ENCODE data around the gene SLC33A1. TPM values are rescaled to one million over a fixed set of nuclear protein-coding genes. Genes with fewer than 3 reads are reported as not detected.
"Not testable (repeated sequence)": the region's sequence is repeated elsewhere in the genome, so short reads cannot be mapped to it uniquely, and the experiment has no call there.

SLC33A1 gene
- total RNA-seq, 3 donors from 2014 or later: 14.8 to 19.7 (median 14.9) TPM

DNA sequence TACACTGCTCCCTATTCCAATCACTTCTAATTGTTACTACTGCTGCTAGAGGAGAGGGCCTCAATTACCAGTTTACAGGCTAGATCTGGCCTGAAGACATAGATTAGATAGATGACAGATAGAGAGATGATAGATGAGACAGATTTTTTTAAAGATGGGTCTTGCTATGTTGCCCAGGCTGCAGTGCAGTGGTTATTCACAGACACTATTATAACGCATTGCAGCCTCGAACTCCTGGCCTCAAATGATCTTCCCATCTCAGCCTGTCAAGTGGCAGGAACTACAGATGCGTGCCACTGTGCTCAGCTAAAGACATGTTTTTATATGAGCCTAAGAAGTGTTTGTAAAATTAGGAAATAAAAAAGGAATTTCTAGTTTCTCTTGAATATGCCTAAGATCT lies 6.2 kb downstream of the SLC33A1 start:
- peaks cover 64% of the 10 kb centered on the region for H3K4me1 Mint-ChIP-seq (ENCODE audit: low read depth)

DNA sequence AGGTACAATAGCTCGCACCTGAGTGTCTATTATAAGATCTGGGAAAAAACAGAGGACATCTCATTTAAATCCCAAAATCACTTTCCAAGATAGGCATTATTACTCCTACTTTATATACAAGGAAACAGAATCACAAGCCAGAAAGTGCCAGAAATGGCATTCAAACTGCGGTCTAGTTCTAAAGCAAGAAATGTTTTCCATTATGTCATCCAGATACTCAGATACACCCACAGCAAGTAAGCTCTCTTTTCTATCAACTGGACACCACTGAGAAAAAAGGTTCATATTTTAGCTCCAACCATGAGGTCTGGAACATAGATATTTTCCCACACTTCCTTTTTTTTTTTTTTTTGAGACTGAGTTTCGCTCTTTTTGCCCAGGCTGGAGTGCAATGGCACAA lies 8.1 kb downstream of the SLC33A1 start:
- H3K4me1 Mint-ChIP-seq (ENCODE audit: low read depth): peaks cover 51% of the 10 kb centered on the region
- H3K9me3 Mint-ChIP-seq: no peaks in the 10 kb centered on the region
- DNase-seq (no peak), ATAC-seq (no peak)
- H3K36me3 Mint-ChIP-seq (ENCODE audit: insufficient read depth): peaks cover 15% of the 10 kb centered on the region
- H3K4me3 Mint-ChIP-seq: peak overlapping the region; percentile 7
- no peaks in the 10 kb centered on the region for H3K27me3 Mint-ChIP-seq (ENCODE audit: low read depth)

More for the DNA sequence above, 6.2 kb downstream of the SLC33A1 start:
- no peak for DNase-seq
- H3K27me3 Mint-ChIP-seq (ENCODE audit: low read depth): no peaks in the 10 kb centered on the region
- no peak for ATAC-seq
- no peaks in the 10 kb centered on the region for H3K9me3 Mint-ChIP-seq
- H3K4me3 Mint-ChIP-seq: peak overlapping the region; percentile 1
- H3K36me3 Mint-ChIP-seq (ENCODE audit: insufficient read depth): peaks cover 26% of the 10 kb centered on the region

DNA sequence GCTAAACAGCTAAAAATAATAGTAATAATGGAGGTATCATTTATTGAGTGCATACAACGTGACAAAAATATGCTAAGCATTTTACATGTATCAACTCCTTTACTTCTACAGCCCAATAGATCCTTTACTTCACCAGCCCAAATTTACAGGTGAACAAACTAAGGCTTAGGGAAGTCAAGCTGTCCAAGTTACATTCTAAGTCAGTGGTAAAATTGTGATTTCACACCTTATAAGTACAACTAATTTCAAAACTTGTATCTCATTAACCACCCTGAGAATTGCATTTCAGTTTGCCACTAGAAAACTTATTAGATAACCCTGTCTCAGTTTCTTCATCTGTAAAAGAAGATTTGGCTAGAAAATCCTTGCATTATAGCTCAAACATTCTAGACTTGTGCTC lies 10.7 kb downstream of the SLC33A1 start:
- Mint-ChIP-seq H3K9me3 (no peaks in the 10 kb centered on the region), H3K27me3 (ENCODE audit: low read depth) (no peaks in the 10 kb centered on the region), H3K4me1 (ENCODE audit: low read depth) (peaks cover 37% of the 10 kb centered on the region), H3K36me3 (ENCODE audit: insufficient read depth) (peaks cover 12% of the 10 kb centered on the region), H3K4me3 (no peak overlapping the region)
- no peak for ATAC-seq
- no peak for DNase-seq

DNA sequence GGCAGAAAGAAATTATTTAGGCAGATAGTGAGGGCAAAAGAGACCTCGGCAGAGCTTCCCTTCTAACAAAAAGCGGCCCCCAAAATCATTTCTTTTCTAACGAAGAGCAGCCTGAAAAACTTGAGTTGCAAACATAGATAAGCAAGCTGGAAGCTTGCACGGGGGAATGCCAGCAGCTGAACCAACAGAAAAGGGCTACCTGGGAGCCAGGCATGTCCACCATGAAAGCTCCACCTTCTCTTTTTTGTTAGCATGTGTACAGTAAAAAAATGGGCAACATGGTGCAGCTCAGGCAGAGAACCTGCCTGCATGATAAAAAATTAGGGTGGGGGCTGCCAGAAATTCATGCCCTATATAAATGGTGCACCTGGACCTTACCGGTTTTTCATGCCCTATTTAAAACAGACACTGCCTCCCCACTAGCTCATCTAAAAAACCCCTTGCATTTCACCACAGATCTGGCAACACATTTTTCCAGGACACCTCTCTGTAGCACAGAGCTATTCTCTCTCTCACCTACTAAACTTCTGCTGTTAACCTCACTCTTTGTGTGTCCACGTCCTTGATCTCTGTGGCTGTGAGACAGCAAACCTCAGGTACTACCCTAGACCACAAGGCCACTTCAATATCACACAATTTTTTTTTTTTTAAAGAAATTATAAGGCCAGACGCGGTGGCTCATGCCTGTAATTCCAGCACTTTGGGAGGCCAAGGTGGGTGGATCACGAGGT lies 18.7 kb downstream of the SLC33A1 start:
- Mint-ChIP-seq H3K27me3 (ENCODE audit: low read depth) (no peaks in the 10 kb centered on the region), H3K4me1 (ENCODE audit: low read depth) (peaks cover 3% of the 10 kb centered on the region), H3K36me3 (ENCODE audit: insufficient read depth) (peaks cover 15% of the 10 kb centered on the region), H3K4me3 (no peak overlapping the region), H3K9me3 (no peaks in the 10 kb centered on the region)
- ATAC-seq (no peak), DNase-seq (no peak)

DNA sequence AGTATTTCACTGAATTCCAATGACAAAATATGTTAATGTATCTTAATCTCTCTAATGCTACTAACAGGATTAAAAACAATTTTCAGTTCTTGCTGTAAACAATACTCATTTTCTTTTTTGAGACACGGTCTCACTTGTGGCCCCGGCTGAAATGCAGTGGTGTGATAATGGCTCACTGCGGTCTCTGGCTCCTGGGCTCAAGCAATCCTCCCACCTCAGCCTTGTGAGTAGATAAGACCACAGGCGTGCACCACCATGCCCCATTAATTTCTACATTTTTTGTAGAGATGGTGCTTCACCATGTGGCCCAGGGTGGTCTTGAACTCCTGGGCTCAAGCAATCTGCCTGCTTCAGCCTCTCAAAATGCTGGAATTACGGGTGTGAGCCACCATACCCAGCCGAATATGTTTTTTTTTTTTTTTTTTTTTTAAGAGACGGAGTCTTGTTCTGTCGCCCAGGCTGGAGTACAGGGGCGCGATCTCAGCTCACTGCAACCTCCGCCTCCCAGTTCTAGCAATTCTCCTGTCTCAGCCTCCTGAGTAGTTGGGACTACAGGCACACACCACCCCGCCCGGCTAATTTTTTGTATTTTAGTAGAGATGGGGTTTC lies 25.6 kb downstream of the SLC33A1 start:
- not testable (repeated sequence) for DNase-seq; H3K9me3 Mint-ChIP-seq; H3K27me3 Mint-ChIP-seq (ENCODE audit: low read depth); H3K4me1 Mint-ChIP-seq (ENCODE audit: low read depth); ATAC-seq; H3K4me3 Mint-ChIP-seq
- H3K36me3 Mint-ChIP-seq (ENCODE audit: insufficient read depth): peaks cover 16% of the 10 kb centered on the region

DNA sequence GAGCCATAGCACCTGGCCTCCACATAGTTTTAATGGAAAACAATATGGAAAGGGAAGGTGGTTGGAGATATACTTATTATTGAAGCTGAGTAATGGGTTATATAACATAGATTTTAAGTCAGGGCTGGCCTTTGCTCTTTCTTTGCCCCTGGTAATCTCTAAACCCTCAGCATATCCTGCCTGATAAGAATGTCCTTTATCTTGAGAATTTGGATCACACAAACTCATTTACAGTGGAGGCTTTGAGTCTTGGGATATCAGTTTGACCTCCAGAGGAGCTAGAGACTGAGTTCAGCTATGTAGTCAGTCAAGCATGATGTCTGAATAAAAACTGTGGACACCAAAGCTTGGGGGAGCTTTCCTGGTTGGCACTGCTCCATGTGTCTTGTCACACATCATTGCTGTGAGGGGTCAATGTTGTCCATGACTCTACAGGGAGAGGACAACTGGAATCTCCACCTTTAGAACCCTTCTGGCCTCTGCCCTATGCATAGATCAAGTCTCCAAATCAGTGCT lies 39.1 kb downstream of the SLC33A1 start:
- Mint-ChIP-seq H3K4me3 (no peak overlapping the region), H3K9me3 (no peaks in the 10 kb centered on the region), H3K4me1 (ENCODE audit: low read depth) (no peaks in the 10 kb centered on the region), H3K36me3 (ENCODE audit: insufficient read depth) (peaks cover 2% of the 10 kb centered on the region), H3K27me3 (ENCODE audit: low read depth) (peaks cover 5% of the 10 kb centered on the region)
- ATAC-seq (no peak), DNase-seq (no peak)

DNA sequence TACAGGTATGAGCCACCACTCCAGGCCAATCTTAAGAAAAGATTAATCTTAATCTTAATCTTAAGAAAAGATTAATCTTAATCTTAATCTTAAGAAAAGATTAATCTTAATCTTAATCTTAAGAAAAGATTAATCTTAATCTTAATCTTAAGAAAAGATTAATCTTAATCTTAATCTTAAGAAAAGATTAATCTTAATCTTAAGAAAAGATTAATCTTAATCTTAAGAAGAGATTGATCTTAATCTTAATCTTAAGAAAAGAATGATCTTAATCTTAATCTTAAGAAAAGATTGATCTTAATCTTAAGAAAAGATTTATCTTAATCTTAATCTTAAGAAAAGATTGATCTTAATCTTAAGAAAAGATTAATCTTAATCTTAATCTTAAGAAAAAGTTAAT lies 41.0 kb downstream of the SLC33A1 start:
- not testable (repeated sequence) for ATAC-seq; DNase-seq; H3K4me3 Mint-ChIP-seq; H3K27me3 Mint-ChIP-seq (ENCODE audit: low read depth); H3K9me3 Mint-ChIP-seq; H3K4me1 Mint-ChIP-seq (ENCODE audit: low read depth); H3K36me3 Mint-ChIP-seq (ENCODE audit: insufficient read depth)

DNA sequence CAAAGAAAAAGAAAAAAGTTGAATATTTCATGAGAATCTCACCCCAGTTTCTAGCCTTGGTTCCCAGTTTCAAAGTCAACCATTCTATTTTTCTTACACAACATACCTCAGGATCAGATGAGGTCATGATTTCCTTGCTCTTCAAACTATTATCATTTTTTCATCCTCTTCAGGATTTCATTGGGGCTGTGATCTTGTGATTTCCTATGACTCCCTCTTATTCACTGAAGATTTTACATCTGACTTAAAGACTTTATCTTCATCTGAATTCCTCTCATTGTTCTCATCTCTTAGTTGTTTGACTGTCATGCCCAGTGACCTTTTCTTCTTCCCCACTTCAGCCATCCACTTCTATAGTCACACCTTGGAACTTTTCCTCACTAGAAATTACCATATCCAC lies 45.0 kb downstream of the SLC33A1 start:
- H3K36me3 Mint-ChIP-seq (ENCODE audit: insufficient read depth): no peaks in the 10 kb centered on the region
- DNase-seq (no peak), ATAC-seq (no peak)
- no peak overlapping the region for H3K4me3 Mint-ChIP-seq
- H3K9me3 Mint-ChIP-seq: no peaks in the 10 kb centered on the region
- peaks cover 8% of the 10 kb centered on the region for H3K27me3 Mint-ChIP-seq (ENCODE audit: low read depth)
- H3K4me1 Mint-ChIP-seq (ENCODE audit: low read depth): peaks cover 12% of the 10 kb centered on the region

DNA sequence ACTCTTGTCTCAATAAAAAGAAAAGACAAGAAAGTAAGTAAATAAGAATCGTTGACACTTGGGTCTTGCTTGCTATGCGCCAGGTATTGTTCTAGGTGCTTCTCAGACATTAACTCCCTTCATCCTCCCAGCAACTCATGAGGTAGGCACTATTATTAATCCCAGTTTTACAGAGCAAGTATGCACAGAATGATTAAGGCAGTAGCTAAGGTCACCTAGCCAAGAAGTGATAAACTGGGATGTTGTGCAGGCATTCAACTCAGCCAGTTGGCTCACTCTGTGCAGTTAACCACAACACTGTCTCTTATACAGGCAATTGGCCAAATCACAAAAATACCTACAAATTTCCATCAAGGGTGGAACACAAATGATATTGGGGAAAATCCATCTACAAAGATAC lies 46.4 kb downstream of the SLC33A1 start:
- ATAC-seq (no peak), DNase-seq (no peak)
- Mint-ChIP-seq H3K36me3 (ENCODE audit: insufficient read depth) (peaks cover 3% of the 10 kb centered on the region), H3K27me3 (ENCODE audit: low read depth) (peaks cover 8% of the 10 kb centered on the region), H3K9me3 (no peaks in the 10 kb centered on the region), H3K4me1 (ENCODE audit: low read depth) (peaks cover 12% of the 10 kb centered on the region), H3K4me3 (no peak overlapping the region)

DNA sequence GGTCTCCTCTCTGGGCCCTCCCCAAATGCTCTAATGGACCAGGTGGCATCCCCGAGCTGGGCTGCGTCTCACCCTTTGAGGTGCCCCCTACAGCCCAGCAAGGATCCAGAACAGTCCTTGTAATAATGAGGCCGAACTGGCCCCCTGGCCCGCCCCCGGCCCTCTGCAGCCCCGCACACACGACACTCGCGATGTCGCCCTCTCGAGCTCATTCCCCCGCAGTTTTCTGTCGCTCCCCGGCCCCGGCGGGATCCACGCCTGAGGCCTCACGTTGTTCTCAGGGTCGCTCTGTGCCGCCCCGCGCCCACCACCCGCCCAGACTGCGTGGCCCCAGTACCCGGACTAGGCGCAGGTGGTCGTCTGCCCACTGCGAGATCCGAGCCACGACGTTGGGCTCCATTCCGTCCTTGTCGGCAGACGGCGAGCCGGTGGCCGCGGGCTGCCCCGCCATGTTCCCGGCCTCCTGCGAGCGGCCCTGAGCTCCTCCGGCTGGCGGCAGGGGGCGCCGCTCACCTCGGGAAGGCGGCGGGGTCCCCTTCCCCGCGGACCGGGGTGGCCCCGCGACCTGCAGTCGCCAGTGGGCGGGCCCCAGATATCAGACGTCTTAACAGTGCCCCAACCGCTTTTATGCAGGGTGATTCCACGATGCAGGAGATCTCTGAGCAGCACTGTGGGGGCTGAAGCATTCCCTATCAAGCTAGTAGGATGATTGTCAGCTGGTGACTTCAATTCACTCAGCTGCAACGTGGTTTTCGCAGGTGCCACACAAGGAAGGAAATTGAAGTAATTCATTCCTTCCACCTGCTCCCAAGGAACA lies 48.2 kb downstream of the SLC33A1 start, which contains the start of gene C3orf33:
TSS of gene C3orf33 (minus strand) at position 477 of the 817 bp plus-strand sequence. CDS start at position 451, 26 bp downstream.
- DNase-seq (peak; percentile 75), ATAC-seq (peak; percentile 98 to 99)
- Mint-ChIP-seq H3K9me3 (no peaks in the 10 kb centered on the region), H3K36me3 (ENCODE audit: insufficient read depth) (peaks cover 9% of the 10 kb centered on the region), H3K27me3 (ENCODE audit: low read depth) (peaks cover 8% of the 10 kb centered on the region), H3K4me3 (peak within 1 kb of the TSS; percentile 88), H3K4me1 (ENCODE audit: low read depth) (peaks cover 15% of the 10 kb centered on the region)

DNA sequence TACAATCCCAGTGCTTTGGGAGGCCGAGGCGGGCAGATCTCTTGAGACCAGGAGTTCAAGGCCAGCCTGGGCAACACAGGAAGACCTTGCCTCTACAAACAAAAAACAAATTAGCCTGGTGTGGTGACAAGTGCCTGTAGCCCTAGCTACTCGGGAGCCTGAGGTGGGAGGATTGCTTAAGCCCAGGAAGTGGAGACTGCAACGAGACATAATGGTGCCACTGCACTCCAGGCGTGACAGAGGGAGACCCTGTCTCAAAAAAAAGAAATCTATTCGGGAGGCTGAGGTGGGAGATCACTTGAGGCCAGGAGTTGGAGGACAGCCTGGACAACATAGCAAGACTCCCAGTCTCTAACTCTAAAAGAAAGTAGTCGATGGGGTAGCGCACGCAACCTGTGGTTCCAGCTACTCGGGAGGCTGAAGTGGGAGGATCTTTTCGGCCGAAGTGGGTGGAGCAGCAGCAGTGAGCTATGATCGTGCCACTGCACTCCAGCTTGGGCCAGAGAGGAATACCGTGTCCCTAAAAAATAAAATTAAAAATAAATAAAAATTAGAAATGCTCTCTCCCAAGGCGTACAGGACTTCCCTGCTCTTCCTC lies 48.9 kb downstream of the SLC33A1 start:
- peaks cover 17% of the 10 kb centered on the region for H3K4me1 Mint-ChIP-seq (ENCODE audit: low read depth)
- DNase-seq: no peak
- no peaks in the 10 kb centered on the region for H3K9me3 Mint-ChIP-seq
- H3K4me3 Mint-ChIP-seq: peak overlapping the region; percentile 88
- peak; percentile 14 to 44 for ATAC-seq
- H3K27me3 Mint-ChIP-seq (ENCODE audit: low read depth): peaks cover 4% of the 10 kb centered on the region
- H3K36me3 Mint-ChIP-seq (ENCODE audit: insufficient read depth): peaks cover 9% of the 10 kb centered on the region

DNA sequence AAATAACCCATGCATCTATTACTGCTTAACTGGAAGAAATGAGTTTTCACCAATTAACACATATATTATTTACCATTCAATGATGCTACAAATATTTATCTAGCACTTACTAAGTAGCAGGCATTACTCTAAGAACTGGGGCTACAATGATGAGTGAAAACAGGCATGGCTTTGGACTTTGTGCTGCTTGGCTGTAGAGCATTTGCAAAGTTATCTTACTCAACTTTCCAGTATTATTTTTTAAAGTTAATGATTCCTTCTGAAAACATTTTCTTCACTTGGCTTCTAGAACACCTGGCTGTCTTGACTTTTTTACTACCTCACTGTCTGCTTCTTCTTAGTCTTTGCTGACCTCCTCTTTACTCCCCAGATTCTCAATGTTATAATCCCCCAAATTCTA lies 49.9 kb downstream of the SLC33A1 start:
- no peak for ATAC-seq
- Mint-ChIP-seq H3K27me3 (ENCODE audit: low read depth) (peaks cover 2% of the 10 kb centered on the region), H3K36me3 (ENCODE audit: insufficient read depth) (peaks cover 14% of the 10 kb centered on the region), H3K4me3 (peak overlapping the region; percentile 88), H3K4me1 (ENCODE audit: low read depth) (peaks cover 17% of the 10 kb centered on the region), H3K9me3 (no peaks in the 10 kb centered on the region)
- DNase-seq: no peak

DNA sequence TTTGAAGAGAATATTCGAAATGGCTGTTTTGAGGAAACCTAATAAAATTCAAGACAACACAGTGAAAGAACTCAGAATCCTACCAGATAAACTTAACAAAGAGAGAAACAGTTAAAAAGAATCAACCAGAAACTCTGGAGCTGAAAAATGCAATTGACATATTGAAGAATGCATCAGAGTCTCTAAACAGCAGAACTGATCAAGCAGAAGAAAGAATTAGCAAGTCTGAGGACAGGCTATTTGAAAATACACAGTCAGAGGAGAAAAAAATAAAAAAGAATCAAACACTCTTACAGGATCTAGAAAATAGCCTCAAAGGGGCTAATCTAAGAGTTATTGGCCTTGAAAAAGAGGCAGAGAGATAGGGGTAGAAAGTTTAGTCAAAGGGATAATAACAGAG lies 61.7 kb downstream of the SLC33A1 start:
- Mint-ChIP-seq H3K36me3 (ENCODE audit: insufficient read depth) (peaks cover 44% of the 10 kb centered on the region), H3K4me1 (ENCODE audit: low read depth) (peaks cover 3% of the 10 kb centered on the region), H3K27me3 (ENCODE audit: low read depth) (no peaks in the 10 kb centered on the region), H3K9me3 (peaks cover 14% of the 10 kb centered on the region), H3K4me3 (no peak overlapping the region)
- DNase-seq: no peak
- no peak for ATAC-seq

DNA sequence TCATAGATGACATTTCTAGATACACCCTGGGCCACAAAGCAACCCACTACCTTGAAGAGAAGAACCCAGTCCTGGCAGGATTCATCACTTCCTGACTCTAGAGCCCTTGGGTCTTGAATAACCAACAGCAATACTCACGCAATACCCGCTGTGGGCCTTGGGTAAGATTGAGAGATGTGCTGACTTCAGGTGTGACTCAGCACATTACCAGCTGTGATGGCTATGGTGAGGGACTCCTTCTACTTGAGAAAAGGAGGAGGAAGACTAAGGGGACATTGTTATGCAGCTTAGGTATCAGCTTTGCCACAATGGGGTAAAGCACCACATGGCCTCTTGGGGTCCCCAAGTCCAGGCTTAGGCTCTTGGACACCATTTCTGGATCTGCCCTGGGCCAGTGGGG lies 63.0 kb downstream of the SLC33A1 start:
- Mint-ChIP-seq H3K27me3 (ENCODE audit: low read depth) (no peaks in the 10 kb centered on the region), H3K9me3 (peaks cover 12% of the 10 kb centered on the region), H3K36me3 (ENCODE audit: insufficient read depth) (peaks cover 35% of the 10 kb centered on the region), H3K4me1 (ENCODE audit: low read depth) (peaks cover 4% of the 10 kb centered on the region), H3K4me3 (no peak overlapping the region)
- ATAC-seq: no peak
- no peak for DNase-seq

All from activated T-cell treated with anti-CD3 and anti-CD28 coated beads, Interleukin-2, amount 50 U/mL, for 4 hours (primary cell).